ENCODE results near the gene EOLA2.
"Not testable (repeated sequence)": the region's sequence is repeated elsewhere in the genome, so short reads cannot be mapped to it uniquely, and the experiment has no call there.

EOLA2 gene

GRCh38 chrX:149962010-149962409 lies 23.7 kb upstream of the EOLA2 start:
- DNase-seq (ENCODE audit: low read depth) = no peak
- no peak for TF ChIP-seq CTCF (IDR thresholded peaks at IDR 0.05; ENCODE audit: low read depth, low read length, missing control alignments)
- no peak overlapping the region for H3K4me3 ChIP-seq (ENCODE audit: low read depth, low read length)

GRCh38 chrX:149961572-149961971 lies 23.3 kb upstream of the EOLA2 start:
- DNase-seq (ENCODE audit: low read depth) = no peak
- TF ChIP-seq CTCF (IDR thresholded peaks at IDR 0.05; ENCODE audit: low read depth, low read length, missing control alignments) = no peak
- no peak overlapping the region for H3K4me3 ChIP-seq (ENCODE audit: low read depth, low read length)

- TF ChIP-seq CTCF (IDR thresholded peaks at IDR 0.05; ENCODE audit: low read depth, low read length, missing control alignments) = peak; percentile 29
- no peak for DNase-seq (ENCODE audit: low read depth)
- no peak overlapping the region for H3K4me3 ChIP-seq (ENCODE audit: low read depth, low read length)
Measured at GRCh38 chrX:149950681-149951080, 12.4 kb upstream of the EOLA2 start.

- TF ChIP-seq CTCF (IDR thresholded peaks at IDR 0.05; ENCODE audit: low read depth, low read length, missing control alignments) = no peak
- H3K4me3 ChIP-seq (ENCODE audit: low read depth, low read length) = no peak overlapping the region
- no peak for DNase-seq (ENCODE audit: low read depth)
Measured at GRCh38 chrX:149949743-149950436, 11.6 kb upstream of the EOLA2 start.

GRCh38 chrX:149948016-149948415 lies 9.7 kb upstream of the EOLA2 start:
- TF ChIP-seq CTCF (IDR thresholded peaks at IDR 0.05; ENCODE audit: low read depth, low read length, missing control alignments) = no peak
- H3K4me3 ChIP-seq (ENCODE audit: low read depth, low read length) = no peak overlapping the region
- no peak for DNase-seq (ENCODE audit: low read depth)

GRCh38 chrX:149946932-149947331 lies 8.6 kb upstream of the EOLA2 start:
- not testable (repeated sequence) for DNase-seq (ENCODE audit: low read depth)

GRCh38 chrX:149945820-149946219 lies 7.5 kb upstream of the EOLA2 start:
- not testable (repeated sequence) for H3K4me3 ChIP-seq (ENCODE audit: low read depth, low read length); DNase-seq (ENCODE audit: low read depth)

More at GRCh38 chrX:149946932-149947331, 8.6 kb upstream of the EOLA2 start:
- H3K4me3 ChIP-seq (ENCODE audit: low read depth, low read length) = not testable (repeated sequence)

GRCh38 chrX:149945087-149945670 lies 6.9 kb upstream of the EOLA2 start:
- DNase-seq (ENCODE audit: low read depth) = not testable (repeated sequence)

More at GRCh38 chrX:149945087-149945670, 6.9 kb upstream of the EOLA2 start:
- not testable (repeated sequence) for H3K4me3 ChIP-seq (ENCODE audit: low read depth, low read length)

Data from GM12864 (cell line).